Measurements from ENCODE around the gene LLGL1. TPM values are rescaled to one million over a fixed set of nuclear protein-coding genes. Genes with fewer than 3 reads are reported as not detected.

The LLGL1 gene
- total and polyA plus RNA-seq, 7 experiments from 2014 or later: 0.89 to 21.6 (median 13.6) TPM

DNA sequence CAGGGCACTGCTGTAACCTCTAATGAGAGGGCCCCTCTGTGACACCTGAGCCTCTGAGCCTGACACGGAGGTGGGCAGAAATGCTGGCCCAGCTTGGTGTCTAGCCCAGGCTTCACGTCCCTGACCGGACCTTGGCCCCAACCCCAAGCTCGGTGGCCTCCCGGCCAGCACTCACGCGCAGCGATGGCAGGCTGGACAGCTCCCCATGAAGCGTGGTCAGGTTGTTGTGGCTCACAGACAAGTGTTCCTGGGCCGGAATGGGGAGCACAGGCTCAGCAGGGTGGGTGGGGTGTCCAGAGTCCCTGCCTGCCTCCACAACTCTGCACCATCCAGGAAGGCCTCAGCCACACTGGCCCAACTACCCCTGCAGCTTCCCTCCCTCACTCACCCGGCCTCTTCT, 30.9 kb downstream of the LLGL1 start:
- Mint-ChIP-seq H3K4me1 (peaks cover 11 to 43% (median 27%) of the 10 kb centered on the region in 7 donors), H3K27me3 (no peaks in the 10 kb centered on the region), H3K4me3 (peak overlapping the region in 7 of 10 donors; percentile 20 to 98 (median 96)), H3K9me3 (peaks cover 0 to 2% (median 0%) of the 10 kb centered on the region in 11 donors), H3K36me3 (peaks cover 0 to 8% (median 0%) of the 10 kb centered on the region in 5 donors), H3K27ac (peak overlapping the region in 4 of 9 donors; percentile 13 to 89 (median 68))
- H3K4me1 ChIP-seq (ENCODE audit: control insufficient read depth in 2 of 2, insufficient read depth in 2 of 2, low read length in 2 of 2): peaks cover 24 to 33% of the 10 kb centered on the region in 2 donors
- CTCF ChIA-PET: interaction anchor here (1.7 kb wide), 1 partner anchor 8 kb away, joined by 4 read pairs; no protein-coding TSS in a partner anchor
- no peaks in the 10 kb centered on the region for H3K9me3 ChIP-seq (ENCODE audit: control insufficient read depth in 2 of 3, low read length in 3 of 3)
- H3K27me3 ChIP-seq (ENCODE audit: control insufficient read depth in 2 of 2, insufficient read depth in 2 of 2, low read length in 2 of 2): no peaks in the 10 kb centered on the region
- ATAC-seq: no peak
- no peak for DNase-seq
- H3K27ac ChIP-seq (ENCODE audit: low read depth, low read length): peak overlapping the region; percentile 84
- intact Hi-C loops (cut with micrococcal nuclease): no loop called here
- H3K4me3 ChIP-seq (ENCODE audit: low read length): no peak overlapping the region
- peaks cover 5 to 55% (median 8%) of the 10 kb centered on the region in 3 experiments for H3K36me3 ChIP-seq (ENCODE audit: control insufficient read depth in 2 of 3, insufficient read depth in 3 of 3, low read length in 3 of 3)
- POLR2A ChIA-PET: interaction anchor here (0.5 kb wide), 1 partner anchor 226 kb away, joined by 4 read pairs; no protein-coding TSS in a partner anchor

DNA sequence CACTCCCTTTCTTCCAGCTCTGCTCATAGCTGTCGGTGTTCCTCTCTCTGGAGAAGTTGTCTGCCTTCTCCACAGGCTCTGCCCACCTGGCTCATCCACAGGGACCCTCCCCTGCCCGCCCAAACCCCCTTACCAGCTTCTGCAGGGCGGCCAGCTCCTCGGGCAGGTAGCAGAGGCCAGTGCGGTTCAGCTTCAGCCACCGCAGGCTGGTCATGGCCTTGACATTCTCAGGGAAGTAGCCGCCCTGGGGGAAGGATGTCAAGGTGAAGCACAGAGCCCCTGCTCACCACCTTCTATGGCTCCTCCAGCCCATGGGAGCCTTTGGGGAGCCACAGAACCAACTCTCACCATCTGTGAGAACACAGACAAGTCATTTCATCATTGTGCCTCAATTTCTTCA, 31.3 kb downstream of the LLGL1 start:
- no peaks in the 10 kb centered on the region for H3K9me3 ChIP-seq (ENCODE audit: control insufficient read depth in 2 of 3, low read length in 3 of 3)
- Mint-ChIP-seq H3K4me3 (peak overlapping the region; percentile 93 to 98 (median 96)), H3K36me3 (peaks cover 0 to 8% (median 0%) of the 10 kb centered on the region in 5 donors), H3K4me1 (peaks cover 11 to 48% (median 31%) of the 10 kb centered on the region in 7 donors), H3K27ac (peak overlapping the region in 6 of 9 donors; percentile 48 to 91 (median 82)), H3K27me3 (no peaks in the 10 kb centered on the region), H3K9me3 (peaks cover 0 to 2% (median 0%) of the 10 kb centered on the region in 11 donors)
- peak overlapping the region; percentile 84 for H3K27ac ChIP-seq (ENCODE audit: low read depth, low read length)
- intact Hi-C loops (cut with micrococcal nuclease): no loop called here
- H3K36me3 ChIP-seq (ENCODE audit: control insufficient read depth in 2 of 3, insufficient read depth in 3 of 3, low read length in 3 of 3): peaks cover 5 to 50% (median 8%) of the 10 kb centered on the region in 3 experiments
- peak overlapping the region; percentile 79 for H3K4me3 ChIP-seq (ENCODE audit: low read length)
- DNase-seq (no peak), ATAC-seq (no peak)
- H3K4me1 ChIP-seq (ENCODE audit: control insufficient read depth in 2 of 2, insufficient read depth in 2 of 2, low read length in 2 of 2): peaks cover 28 to 38% of the 10 kb centered on the region in 2 donors
- ChIA-PET CTCF (interaction anchor here (1.7 kb wide), 1 partner anchor 8 kb away, joined by 4 read pairs; no protein-coding TSS in a partner anchor), POLR2A (interaction anchor here (1.1 kb wide), 1 partner anchor 33 kb away, joined by 3 read pairs; no protein-coding TSS in a partner anchor)
- H3K27me3 ChIP-seq (ENCODE audit: control insufficient read depth in 2 of 2, insufficient read depth in 2 of 2, low read length in 2 of 2): no peaks in the 10 kb centered on the region

DNA sequence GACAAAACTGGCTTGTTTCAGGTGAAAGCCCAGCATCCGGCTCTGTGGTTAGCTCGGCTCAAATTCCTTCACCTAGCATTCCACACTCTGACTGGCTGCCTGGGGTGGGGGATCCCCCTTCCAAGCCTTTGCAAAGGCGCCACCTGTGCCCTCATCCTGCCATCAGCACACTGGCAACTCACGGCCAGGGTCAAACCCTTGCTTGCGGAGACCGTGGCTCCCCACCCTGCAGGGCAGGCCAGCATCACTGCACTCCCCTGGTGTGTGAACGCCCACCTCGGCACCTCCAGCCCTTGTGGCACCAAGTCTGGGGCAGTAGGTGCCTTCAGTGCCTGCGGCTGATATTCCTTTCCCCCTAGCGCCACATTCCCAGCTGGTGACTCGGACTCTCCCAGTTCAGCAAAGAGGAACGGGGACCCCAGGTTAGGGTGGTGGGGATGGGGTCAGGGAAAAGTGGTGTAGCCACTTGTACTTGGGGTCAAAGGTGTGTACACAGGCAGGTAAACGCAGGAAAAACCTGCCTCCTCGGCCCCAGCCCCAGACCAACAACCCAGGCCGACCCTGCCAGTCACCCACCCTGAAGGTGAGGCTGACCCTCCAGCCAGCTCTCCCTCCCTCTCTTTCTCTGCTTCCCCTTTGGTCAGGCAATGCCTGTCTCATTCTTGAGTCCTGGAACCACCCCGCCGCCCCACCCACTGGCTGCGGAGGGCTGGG, 32.0 kb downstream of the LLGL1 start:
- POLR2A ChIA-PET: interaction anchor here (1.1 kb wide), 1 partner anchor 33 kb away, joined by 3 read pairs; no protein-coding TSS in a partner anchor
- H3K27me3 Mint-ChIP-seq: no peaks in the 10 kb centered on the region
- ATAC-seq (no peak), DNase-seq (peak in 1 of 9 donors; percentile 34)
- H3K4me1 Mint-ChIP-seq: peaks cover 11 to 54% (median 35%) of the 10 kb centered on the region in 7 donors
- no peaks in the 10 kb centered on the region for H3K27me3 ChIP-seq (ENCODE audit: control insufficient read depth in 2 of 2, insufficient read depth in 2 of 2, low read length in 2 of 2)
- peak overlapping the region; percentile 79 for H3K4me3 ChIP-seq (ENCODE audit: low read length)
- CTCF ChIA-PET: interaction anchor here (0.5 to 1.7 kb wide), 2 partner anchors 9 to 71 kb away, joined by 3 to 4 read pairs; no protein-coding TSS in a partner anchor
- H3K27ac ChIP-seq (ENCODE audit: low read depth, low read length): peak overlapping the region; percentile 84
- H3K4me1 ChIP-seq (ENCODE audit: control insufficient read depth in 2 of 2, insufficient read depth in 2 of 2, low read length in 2 of 2): peaks cover 29 to 44% of the 10 kb centered on the region in 2 donors
- H3K9me3 ChIP-seq (ENCODE audit: control insufficient read depth in 2 of 3, low read length in 3 of 3): no peaks in the 10 kb centered on the region
- intact Hi-C loops (cut with micrococcal nuclease): no loop called here
- H3K27ac Mint-ChIP-seq: peak overlapping the region; percentile 85 to 93 (median 89)
- peaks cover 0 to 8% (median 0%) of the 10 kb centered on the region in 5 donors for H3K36me3 Mint-ChIP-seq
- peaks cover 5 to 44% (median 8%) of the 10 kb centered on the region in 3 experiments for H3K36me3 ChIP-seq (ENCODE audit: control insufficient read depth in 2 of 3, insufficient read depth in 3 of 3, low read length in 3 of 3)
- peaks cover 0 to 2% (median 0%) of the 10 kb centered on the region in 11 donors for H3K9me3 Mint-ChIP-seq
- peak overlapping the region; percentile 93 to 98 (median 96) for H3K4me3 Mint-ChIP-seq

DNA sequence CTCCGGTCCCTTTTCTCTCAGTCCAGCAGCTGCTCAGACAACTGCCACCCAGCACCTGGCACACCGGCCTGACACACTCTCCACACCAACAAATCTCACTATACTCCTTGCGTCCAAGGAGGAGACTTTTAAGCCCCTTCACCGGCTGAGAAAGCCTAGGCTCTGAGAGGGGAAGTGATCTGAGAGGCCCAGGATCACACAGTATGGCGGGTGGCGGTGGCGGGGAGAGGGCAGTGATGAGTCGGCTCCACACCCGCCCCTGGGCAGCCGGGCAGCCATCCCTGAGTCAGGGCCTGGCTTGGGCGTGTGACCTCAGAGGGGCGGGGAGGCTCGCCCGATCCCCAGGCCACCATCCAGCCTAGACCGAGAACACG, 32.5 kb downstream of the LLGL1 start:
- Histone ChIP-seq H3K27me3 (ENCODE audit: control insufficient read depth in 2 of 2, insufficient read depth in 2 of 2, low read length in 2 of 2) (no peaks in the 10 kb centered on the region), H3K4me3 (ENCODE audit: low read length) (peak overlapping the region; percentile 79), H3K9me3 (ENCODE audit: control insufficient read depth in 2 of 3, low read length in 3 of 3) (no peaks in the 10 kb centered on the region), H3K27ac (ENCODE audit: low read depth, low read length) (peak overlapping the region; percentile 84), H3K4me1 (ENCODE audit: control insufficient read depth in 2 of 2, insufficient read depth in 2 of 2, low read length in 2 of 2) (peaks cover 29 to 47% of the 10 kb centered on the region in 2 donors), H3K36me3 (ENCODE audit: control insufficient read depth in 2 of 3, insufficient read depth in 3 of 3, low read length in 3 of 3) (peaks cover 5 to 43% (median 8%) of the 10 kb centered on the region in 3 experiments)
- ATAC-seq: peak; percentile 68
- peaks cover 0 to 2% (median 0%) of the 10 kb centered on the region in 11 donors for H3K9me3 Mint-ChIP-seq
- peak overlapping the region; percentile 93 to 98 (median 96) for H3K4me3 Mint-ChIP-seq
- H3K27ac Mint-ChIP-seq: peak overlapping the region; percentile 85 to 93 (median 89)
- no peaks in the 10 kb centered on the region for H3K27me3 Mint-ChIP-seq
- H3K36me3 Mint-ChIP-seq: peaks cover 0 to 8% (median under 1%) of the 10 kb centered on the region in 5 donors
- peak; percentile 24 to 69 (median 37) for DNase-seq
- ChIA-PET POLR2A (interaction anchor here (1.1 kb wide), 1 partner anchor 34 kb away, joined by 3 read pairs; no protein-coding TSS in a partner anchor), CTCF (no interaction called here)
- H3K4me1 Mint-ChIP-seq: peaks cover 11 to 56% (median 36%) of the 10 kb centered on the region in 7 donors
- intact Hi-C loops (cut with micrococcal nuclease): loop anchor here in 1 of 2 donors (1.0 kb wide), 1 partner anchor 10 kb away; no protein-coding TSS in a partner anchor

DNA sequence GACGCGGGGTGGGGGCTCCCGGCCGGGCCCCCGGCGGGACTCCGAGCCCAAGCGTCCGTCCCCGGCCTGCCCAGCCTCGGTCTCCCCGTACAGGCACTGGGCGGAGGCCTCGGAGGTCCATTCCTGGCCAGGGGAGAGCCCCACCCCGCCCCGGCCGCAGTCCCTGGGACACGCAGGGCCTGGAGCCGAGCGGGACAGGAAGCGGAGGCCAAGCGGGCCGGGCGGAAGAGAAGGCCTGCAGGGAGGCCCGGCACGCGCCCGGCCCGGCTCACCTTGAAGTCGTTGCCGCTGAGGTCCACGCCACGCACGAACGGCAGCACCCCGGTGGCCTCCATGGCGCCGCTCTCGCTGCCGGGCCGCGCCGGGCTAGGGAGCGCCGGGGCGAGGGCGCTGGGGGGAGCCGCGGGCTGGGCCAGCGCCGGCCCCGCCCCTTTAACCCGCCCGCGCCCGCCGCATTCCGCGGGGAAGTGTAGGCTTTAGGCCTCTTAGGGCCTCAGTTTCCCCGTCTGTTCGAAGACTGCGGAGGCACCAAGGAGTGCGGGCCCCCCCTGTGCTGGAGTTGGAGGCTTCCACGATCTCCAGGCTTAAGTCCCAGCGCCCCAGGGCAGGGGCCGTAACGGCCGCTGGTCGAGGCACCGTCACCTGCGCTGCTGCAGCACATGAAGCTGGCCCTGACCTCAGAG, 33.1 kb downstream of the LLGL1 start, which contains the start of gene FLII:
Gene FLII (minus strand): TSS at position 383 of the 683 bp plus-strand sequence. CDS start 48 bp downstream, at position 335.
- H3K4me1 Mint-ChIP-seq: peaks cover 11 to 60% (median 38%) of the 10 kb centered on the region in 7 donors
- intact Hi-C loops (cut with micrococcal nuclease): loop anchor here in 1 of 2 donors (1.0 kb wide), 1 partner anchor 10 kb away; no protein-coding TSS in a partner anchor
- Histone ChIP-seq H3K36me3 (ENCODE audit: control insufficient read depth in 2 of 3, insufficient read depth in 3 of 3, low read length in 3 of 3) (peaks cover 3 to 43% (median 5%) of the 10 kb centered on the region in 3 experiments), H3K4me3 (ENCODE audit: low read length) (peak within 1 kb of the TSS; percentile 79), H3K9me3 (ENCODE audit: control insufficient read depth in 2 of 3, low read length in 3 of 3) (no peaks in the 10 kb centered on the region), H3K27ac (ENCODE audit: low read depth, low read length) (peak within 1 kb of the TSS; percentile 84), H3K4me1 (ENCODE audit: control insufficient read depth in 2 of 2, insufficient read depth in 2 of 2, low read length in 2 of 2) (peaks cover 29 to 47% of the 10 kb centered on the region in 2 donors), H3K27me3 (ENCODE audit: control insufficient read depth in 2 of 2, insufficient read depth in 2 of 2, low read length in 2 of 2) (no peaks in the 10 kb centered on the region)
- no peaks in the 10 kb centered on the region for H3K27me3 Mint-ChIP-seq
- POLR2A ChIA-PET: interaction anchor here (0.6 to 0.8 kb wide), 2 partner anchors 14 to 76 kb away, joined by 3 read pairs; no protein-coding TSS in a partner anchor
- CTCF ChIA-PET: no interaction called here
- ATAC-seq (peak; percentile 55), DNase-seq (peak; percentile 32 to 73 (median 53))
- peaks cover 0 to 2% (median 0%) of the 10 kb centered on the region in 11 donors for H3K9me3 Mint-ChIP-seq
- H3K27ac Mint-ChIP-seq: peak within 1 kb of the TSS; percentile 86 to 93 (median 89)
- peaks cover 0 to 7% (median 5%) of the 10 kb centered on the region in 5 donors for H3K36me3 Mint-ChIP-seq
- H3K4me3 Mint-ChIP-seq: peak within 1 kb of the TSS; percentile 93 to 98 (median 96)
